HepG2 (cell line): ENCODE results near the gene IPP. TPM values are rescaled to one million over a fixed set of nuclear protein-coding genes. Genes with fewer than 3 reads are reported as not detected.
"Not testable (repeated sequence)": the region's sequence is repeated elsewhere in the genome, so short reads cannot be mapped to it uniquely, and the experiment has no call there.

Source experiments
- ATAC-seq: fragments of 200-7000 bp; cut with Tn5 transposase; 3 replicates; pipeline ENCODE4 v1.9.1; 2020; ENCODE audit warnings: mild to moderate bottlenecking, moderate library complexity
- BruUV-seq: library from RNA; stranded (reverse); fragments of 400-500 nt; replicated peaks from 2 replicates; lab custom pipeline; 2021; lab: Mats Ljungman, UMichigan
- CTCF ChIA-PET: fragments of 300-600 bp; formaldehyde crosslinking; extraction: SDS; loops from one replicate; lab custom pipeline; 2021; ENCODE audit warnings: low total read pairs, inconsistent platforms, low intra/inter-chr PET ratio; lab: Yijun Ruan, JAX
- POLR2A ChIA-PET: fragments of 350-600 bp; sonication (Branson Sonifier 250); formaldehyde crosslinking; loops from one replicate; lab custom pipeline; 2020; ENCODE audit warnings: antibody characterized with exemption, inconsistent platforms; lab: Yijun Ruan, JAX
- DNase-seq: peaks from one replicate; pipeline ENCODE4 v3.0.0-alpha.2; 2015; ENCODE audit warnings: low spot score
- FAIRE-seq: peaks from 3 replicates; lab custom pipeline; 2011; peaks lifted over from hg19 to GRCh38; lab: Jason Lieb, UNC
- H2AFZ ChIP-seq: one replicate; pipeline ENCODE4 v1.6.1; 2011; ENCODE audit warnings: low read length, inconsistent platforms
- H3K27ac ChIP-seq: fragments of 300-600 bp; 3 replicates; pipeline ENCODE4 v1.8.0; 2011; ENCODE audit warnings: mixed run types, mild to moderate bottlenecking, mixed read lengths, low read length, inconsistent platforms; ENCODE audit not compliant: insufficient read depth; ENCODE audit errors: extremely low read length
- H3K27me3 ChIP-seq, 2 experiments: fragments of 200-600 bp in 1 of 2; 2 replicates in 1 of 2; 3 replicates in 1 of 2; pipeline versions ENCODE4 v1.6.0 to v1.8.0; 2011; ENCODE audit warnings: low read length in 2 of 2, mild to moderate bottlenecking in 2 of 2, moderate library complexity in 2 of 2, inconsistent platforms in 1 of 2; ENCODE audit not compliant: insufficient read depth in 2 of 2, control insufficient read depth in 1 of 2
- H3K36me3 ChIP-seq, 2 experiments: fragments of 200-600 bp in 1 of 2; replicated peaks in 1 of 2; 2 replicates in 1 of 2; 3 replicates in 1 of 2; pipeline versions ENCODE4 v1.5.1 to v1.8.0; 2011; ENCODE audit warnings: low read length in 2 of 2, inconsistent platforms in 1 of 2; ENCODE audit not compliant: insufficient read depth in 2 of 2, control insufficient read depth in 1 of 2
- H3K4me1 ChIP-seq: 2 replicates; pipeline ENCODE4 v1.5.1; 2012; ENCODE audit warnings: low read length, inconsistent platforms; ENCODE audit not compliant: insufficient read depth
- H3K4me2 ChIP-seq: 2 replicates; pipeline ENCODE4 v1.6.0; 2011; ENCODE audit warnings: low read depth, low read length, inconsistent platforms
- H3K4me3 ChIP-seq, 3 experiments: fragments of 200-600 bp in 1 of 3; sonication (generic), shearing (Covaris generic) in 1 of 3; replicated peaks in 1 of 3; 2 replicates each; pipeline ENCODE4 v1.5.1; 2011 to 2016; ENCODE audit warnings: low read length in 3 of 3, inconsistent platforms in 2 of 3, low read depth in 2 of 3, mild to moderate bottlenecking in 2 of 3, control low read depth in 1 of 3, mixed read lengths in 1 of 3; ENCODE audit not compliant: insufficient read depth in 1 of 3
- H3K79me2 ChIP-seq: one replicate; pipeline ENCODE4 v1.6.1; 2011; ENCODE audit warnings: low read length, inconsistent platforms; ENCODE audit not compliant: insufficient read depth
- H3K9ac ChIP-seq: 2 replicates; pipeline ENCODE4 v1.6.0; 2011; ENCODE audit warnings: mild to moderate bottlenecking, low read depth, low read length, inconsistent platforms; ENCODE audit not compliant: insufficient read depth
- H3K9me3 ChIP-seq: 2 replicates; pipeline ENCODE4 v1.5.1; 2012; ENCODE audit warnings: mild to moderate bottlenecking, low read length
- H4K20me1 ChIP-seq: 2 replicates; pipeline ENCODE4 v1.6.0; 2011; ENCODE audit warnings: inconsistent platforms, mild to moderate bottlenecking, low read length, moderate library complexity; ENCODE audit not compliant: insufficient read depth
- CREB1 ChIP-seq, 2 experiments: fragments of 450-650 bp in 1 of 2; IDR thresholded peaks; 2 replicates each; pipeline ENCODE4 v1.6.1; 2016 to 2017; ENCODE audit warnings: control low read depth in 1 of 2, mild to moderate bottlenecking in 1 of 2, missing compliant biosample characterization in 1 of 2, missing genetic modification characterization in 1 of 2
- RFX5 ChIP-seq: IDR thresholded peaks from 2 replicates; pipeline ENCODE4 v1.6.1; 2011; ENCODE audit warnings: low read depth, low read length, improper control_type of control experiment
- ZBTB21 ChIP-seq: sonication (generic); formaldehyde crosslinking; IDR thresholded peaks from 2 replicates; pipeline ENCODE4 v1.4.0; 2020; ENCODE audit warnings: missing genetic modification reagents
- ZFP36 ChIP-seq: fragments of 150-350 bp; IDR thresholded peaks from 2 replicates; pipeline ENCODE4 v1.6.1; 2018; ENCODE audit warnings: borderline replicate concordance, low read length, low read depth; ENCODE audit not compliant: partially characterized antibody
- ZNF333 ChIP-seq: sonication (generic); formaldehyde crosslinking; IDR thresholded peaks from 2 replicates; pipeline ENCODE4 v1.4.0; 2020; ENCODE audit warnings: mild to moderate bottlenecking, missing genetic modification reagents, borderline replicate concordance
- ZNF619 ChIP-seq: sonication (generic); formaldehyde crosslinking; IDR thresholded peaks from 2 replicates; pipeline ENCODE4 v1.4.0; 2020; ENCODE audit warnings: mild to moderate bottlenecking, missing genetic modification reagents
- WGBS: methylation state at CpG from one replicate; pipeline ENCODE4 v1.1.6; 2017; ENCODE audit warnings: low lambda C conversion rate; 5-methylcytosine and 5-hydroxymethylcytosine counted together
- in situ Hi-C: cut with HindIII; loops from 2 replicates; pipeline ENCODE4 v1.10.0; 2017; ENCODE audit warnings: low pct_unique_long_range_greater_than_20kb; ENCODE audit not compliant: extremely low pct_ligation_motif_present
- intact Hi-C: fragments of 100-400 bp; cut with micrococcal nuclease; formaldehyde crosslinking; loops from one replicate; pipeline ENCODE4 v1.10.0; 2022; ENCODE audit not compliant: unreplicated experiment
- polyA plus RNA-seq, 8 experiments: library from polyadenylated mRNA; depleted of rRNA in 3 of 8; stranded (reverse) in 7 of 8; unstranded in 1 of 8; fragments of >200 nt; fragmentation: Illumina TruSeq in 4 of 8; extraction: Trizol in 4 of 8; gene quantifications; 2 replicates each; pipeline versions ENCODE4 v1.2.1 to v1.2.3, GENCODE V29; 2011 to 2016; ENCODE audit warnings: low read depth in 4 of 8, missing spikeins in 1 of 8, mixed read lengths in 1 of 8; ENCODE audit not compliant: insufficient read depth in 1 of 8
- total RNA-seq, 5 experiments: library from RNA; depleted of rRNA; stranded (reverse); fragments of >200 nt; fragmentation: Illumina TruSeq; extraction: Trizol; gene quantifications; 2 replicates each; pipeline ENCODE4 v1.2.3, GENCODE V29; 2016; ENCODE audit warnings: low read depth in 1 of 5
- TF ChIP-seq, protein P1 (sequence below): IDR thresholded peaks from 2 replicates; pipeline ENCODE4 v1.6.1; 2016

The IPP gene
- total and polyA plus RNA-seq, 2 of the 13 experiments (the other 11 are each of a cell fraction or from before 2014, with no cell fraction given): 3.0 to 9.7 TPM

DNA sequence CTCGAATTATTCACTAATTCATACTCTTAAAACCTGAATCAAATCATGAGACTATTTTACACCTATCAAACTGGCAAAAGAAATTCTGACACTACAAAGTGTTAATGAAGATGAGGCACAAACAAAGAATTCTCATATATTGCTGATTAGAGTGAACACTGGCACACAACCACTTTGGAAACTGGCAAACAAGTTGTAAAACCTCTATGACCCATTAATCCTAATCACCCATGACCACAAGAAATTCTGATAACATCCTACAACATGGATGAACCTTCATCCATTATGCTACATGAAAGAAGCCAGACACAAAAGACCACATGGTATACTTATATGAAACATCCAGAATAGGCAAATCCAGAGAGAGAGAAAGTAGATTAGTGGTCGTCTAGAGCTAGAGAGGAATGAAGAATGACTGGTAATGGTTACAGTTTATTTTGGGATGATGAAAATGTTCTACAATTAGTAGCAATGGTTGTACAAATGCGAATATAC is 72.7 kb downstream of the IPP start:
- BruUV-seq: no TSS peak
- no peak for ATAC-seq
- H2AFZ ChIP-seq: no peak overlapping the region
- in situ Hi-C loops: no loop called here
- H3K27me3 ChIP-seq: no peaks in the 10 kb centered on the region
- H3K9me3 ChIP-seq: no peaks in the 10 kb centered on the region
- no peak overlapping the region for H3K4me3 ChIP-seq
- peaks cover 97% of the 10 kb centered on the region for H3K79me2 ChIP-seq
- no peak for DNase-seq
- CTCF ChIA-PET: no interaction called here
- no peak overlapping the region for H3K4me2 ChIP-seq
- H3K9ac ChIP-seq: no peak overlapping the region
- POLR2A ChIA-PET: interaction anchor here (0.6 to 1.1 kb wide), 3 partner anchors 9 to 20 kb away, joined by 3 to 4 read pairs (median 4); no protein-coding TSS in a partner anchor
- intact Hi-C loops: no loop called here
- no peak for TF ChIP-seq ZNF619 (CRISPR knock-in tag)
- no peak for TF ChIP-seq RFX5
- no peak for TF ChIP-seq ZBTB21 (CRISPR knock-in tag)
- no peak for TF ChIP-seq CREB1 (IDR thresholded peaks at IDR 0.05)
- TF ChIP-seq CREB1 (CRISPR knock-in tag; IDR thresholded peaks at IDR 0.05): 0 out of 2 replicates have a peak, but pooled peaks have one; percentile 26
- no peak for TF ChIP-seq ZFP36
- no peak for TF ChIP-seq ZNF333
- TF ChIP-seq, protein P1, sequence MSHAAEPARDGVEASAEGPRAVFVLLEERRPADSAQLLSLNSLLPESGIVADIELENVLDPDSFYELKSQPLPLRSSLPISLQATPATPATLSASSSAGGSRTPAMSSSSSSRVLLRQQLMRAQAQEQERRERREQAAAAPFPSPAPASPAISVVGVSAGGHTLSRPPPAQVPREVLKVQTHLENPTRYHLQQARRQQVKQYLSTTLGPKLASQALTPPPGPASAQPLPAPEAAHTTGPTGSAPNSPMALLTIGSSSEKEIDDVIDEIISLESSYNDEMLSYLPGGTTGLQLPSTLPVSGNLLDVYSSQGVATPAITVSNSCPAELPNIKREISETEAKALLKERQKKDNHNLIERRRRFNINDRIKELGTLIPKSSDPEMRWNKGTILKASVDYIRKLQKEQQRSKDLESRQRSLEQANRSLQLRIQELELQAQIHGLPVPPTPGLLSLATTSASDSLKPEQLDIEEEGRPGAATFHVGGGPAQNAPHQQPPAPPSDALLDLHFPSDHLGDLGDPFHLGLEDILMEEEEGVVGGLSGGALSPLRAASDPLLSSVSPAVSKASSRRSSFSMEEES (CRISPR knock-in tag): no peak
- TF ChIP-seq, all 625 proteins: peak for 1
- no peak for FAIRE-seq
- H3K36me3 ChIP-seq: peaks cover 0 to 10% of the 10 kb centered on the region in 2 experiments; a peak in 1 of 5 replicates
- peaks cover 95% of the 10 kb centered on the region for H4K20me1 ChIP-seq
- H3K4me1 ChIP-seq: peaks cover 82% of the 10 kb centered on the region
- H3K27ac ChIP-seq: no peak overlapping the region
- WGBS: 75% methylated on average over 3 of the region's 3 CpGs

DNA sequence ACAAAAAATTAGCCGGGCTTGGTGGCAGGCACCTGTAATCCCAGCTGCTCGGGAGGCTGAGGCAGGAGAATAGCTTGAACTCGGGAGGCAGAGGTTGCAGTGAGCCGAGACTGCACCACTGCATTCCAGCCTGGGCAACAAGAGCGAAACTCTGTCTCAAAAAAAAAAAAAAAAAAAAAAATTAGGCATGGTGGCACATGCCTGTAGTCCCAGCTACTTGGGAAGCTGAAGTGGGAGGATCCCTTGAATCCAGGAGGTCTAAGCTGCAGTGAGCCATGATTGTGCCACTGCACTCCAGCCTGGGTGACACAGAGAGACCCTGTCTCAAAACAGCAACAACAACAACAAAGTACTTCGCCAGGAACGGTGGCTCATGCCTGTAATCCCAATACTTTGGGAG is 73.9 kb downstream of the IPP start:
- ATAC-seq, H2AFZ ChIP-seq, H3K27me3 ChIP-seq, CTCF ChIA-PET, H3K9me3 ChIP-seq, H3K4me3 ChIP-seq, DNase-seq, H3K27ac ChIP-seq, BruUV-seq, H3K36me3 ChIP-seq, FAIRE-seq, H3K4me2 ChIP-seq, intact Hi-C loops, in situ Hi-C loops, H3K9ac ChIP-seq: not testable (repeated sequence)
- WGBS: 94% methylated on average over 7 of the region's 7 CpGs
- peaks cover 72% of the 10 kb centered on the region for H3K4me1 ChIP-seq
- peaks cover 95% of the 10 kb centered on the region for H4K20me1 ChIP-seq
- POLR2A ChIA-PET: interaction anchor here (0.6 to 1.9 kb wide), 2 partner anchors 10 to 176 kb away, joined by 6 to 10 read pairs; partner anchors contain the start of gene GPBP1L1
- H3K79me2 ChIP-seq: peaks cover 96% of the 10 kb centered on the region
